Gastroesophageal sphincter (tissue), 3 donors: ENCODE data around the gene ARL6IP4.

Experiments
- POLR2A ChIP-seq, 2 donors: fragments of 450-650 bp; IDR thresholded peaks; one replicate each; pipeline ENCODE4 v1.6.1; 2017; ENCODE audit warnings: antibody characterized with exemption in 2 of 2, mild to moderate bottlenecking in 2 of 2, moderate library complexity in 1 of 2
- POLR2AphosphoS5 ChIP-seq: sonication (generic); formaldehyde crosslinking; IDR thresholded peaks from one replicate; pipeline ENCODE4 v1.6.1; 2017; ENCODE audit warnings: antibody characterized with exemption
- TF ChIP-seq, protein P1 (sequence below), 4 experiments: fragments of 200-600 bp in 2 of 4; fragments of 450-650 bp in 2 of 4; sonication (generic) in 1 of 4; IDR thresholded peaks; one replicate each; pipeline ENCODE4 v1.5.1; 2017 to 2019; ENCODE audit warnings: antibody characterized with exemption in 4 of 4, mild to moderate bottlenecking in 2 of 4, moderate library complexity in 2 of 4

DNA sequence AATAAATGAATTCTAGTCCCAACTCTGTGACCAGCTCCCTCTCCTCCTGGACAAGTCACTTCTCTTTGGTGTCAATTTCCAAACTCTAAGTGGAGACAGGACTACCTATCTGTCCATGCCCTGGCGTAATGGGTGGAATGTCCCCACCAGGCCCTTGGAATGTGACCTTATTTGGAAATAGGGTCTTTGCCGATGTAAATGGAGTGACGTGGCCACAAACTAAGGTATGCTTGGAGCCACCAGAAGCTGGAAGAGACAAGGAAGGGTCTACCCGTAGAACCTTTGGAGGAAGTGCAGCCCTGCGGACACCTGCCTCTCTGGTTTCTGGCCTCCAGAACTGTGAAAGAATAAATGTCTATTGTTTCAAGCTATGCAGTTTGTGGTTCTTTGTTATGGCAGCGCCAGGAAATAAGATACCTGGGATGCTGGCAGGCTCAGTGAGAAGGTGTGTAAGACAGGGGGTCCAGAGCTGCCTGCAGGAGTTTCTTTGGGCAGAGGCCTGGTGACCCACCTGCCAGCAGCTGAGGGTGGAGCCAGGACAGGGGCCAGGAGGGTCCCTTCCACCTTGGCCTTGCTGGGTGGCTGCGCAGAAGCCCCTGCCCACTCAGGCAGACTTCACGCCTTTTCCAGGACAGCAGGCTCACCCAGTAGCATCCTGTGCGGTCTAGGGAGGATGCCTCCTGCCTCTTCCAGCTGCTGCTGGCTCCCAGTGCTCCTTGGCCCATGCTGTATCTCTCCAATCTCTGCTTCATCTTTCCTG lies 45.8 kb downstream of the ARL6IP4 start:
- TF ChIP-seq POLR2A (IDR thresholded peaks at IDR 0.05) = no peak
- TF ChIP-seq, protein P1, sequence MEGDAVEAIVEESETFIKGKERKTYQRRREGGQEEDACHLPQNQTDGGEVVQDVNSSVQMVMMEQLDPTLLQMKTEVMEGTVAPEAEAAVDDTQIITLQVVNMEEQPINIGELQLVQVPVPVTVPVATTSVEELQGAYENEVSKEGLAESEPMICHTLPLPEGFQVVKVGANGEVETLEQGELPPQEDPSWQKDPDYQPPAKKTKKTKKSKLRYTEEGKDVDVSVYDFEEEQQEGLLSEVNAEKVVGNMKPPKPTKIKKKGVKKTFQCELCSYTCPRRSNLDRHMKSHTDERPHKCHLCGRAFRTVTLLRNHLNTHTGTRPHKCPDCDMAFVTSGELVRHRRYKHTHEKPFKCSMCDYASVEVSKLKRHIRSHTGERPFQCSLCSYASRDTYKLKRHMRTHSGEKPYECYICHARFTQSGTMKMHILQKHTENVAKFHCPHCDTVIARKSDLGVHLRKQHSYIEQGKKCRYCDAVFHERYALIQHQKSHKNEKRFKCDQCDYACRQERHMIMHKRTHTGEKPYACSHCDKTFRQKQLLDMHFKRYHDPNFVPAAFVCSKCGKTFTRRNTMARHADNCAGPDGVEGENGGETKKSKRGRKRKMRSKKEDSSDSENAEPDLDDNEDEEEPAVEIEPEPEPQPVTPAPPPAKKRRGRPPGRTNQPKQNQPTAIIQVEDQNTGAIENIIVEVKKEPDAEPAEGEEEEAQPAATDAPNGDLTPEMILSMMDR (IDR thresholded peaks at IDR 0.05) = no peak
- TF ChIP-seq POLR2AphosphoS5 = no peak
